GM19099 (cell line): ENCODE data around the gene ALDH3A2.

Experiments used
- POLR2A ChIP-seq: IDR thresholded peaks from 3 replicates; pipeline ENCODE4 v1.6.1; 2011; ENCODE audit warnings: low read depth; ENCODE audit not compliant: insufficient read length; ENCODE audit errors: extremely low read depth

ALDH3A2 gene

DNA sequence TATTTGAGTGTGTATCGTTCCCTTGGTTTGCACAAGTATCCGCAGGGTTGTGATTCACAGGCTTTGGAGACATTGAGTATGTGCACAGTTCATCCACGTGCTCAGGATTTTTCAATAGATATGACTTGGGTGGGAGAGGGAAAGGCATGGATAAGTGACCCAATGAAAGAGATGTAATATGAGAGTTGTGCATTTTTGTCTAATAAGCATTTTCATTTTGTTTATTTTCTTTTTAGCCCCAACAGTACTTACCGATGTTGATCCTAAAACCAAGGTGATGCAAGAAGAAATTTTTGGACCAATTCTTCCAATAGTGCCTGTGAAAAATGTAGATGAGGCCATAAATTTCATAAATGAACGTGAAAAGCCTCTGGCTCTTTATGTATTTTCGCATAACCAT is 14.5 kb downstream of the ALDH3A2 start:
- TF ChIP-seq POLR2A, result no peak

DNA sequence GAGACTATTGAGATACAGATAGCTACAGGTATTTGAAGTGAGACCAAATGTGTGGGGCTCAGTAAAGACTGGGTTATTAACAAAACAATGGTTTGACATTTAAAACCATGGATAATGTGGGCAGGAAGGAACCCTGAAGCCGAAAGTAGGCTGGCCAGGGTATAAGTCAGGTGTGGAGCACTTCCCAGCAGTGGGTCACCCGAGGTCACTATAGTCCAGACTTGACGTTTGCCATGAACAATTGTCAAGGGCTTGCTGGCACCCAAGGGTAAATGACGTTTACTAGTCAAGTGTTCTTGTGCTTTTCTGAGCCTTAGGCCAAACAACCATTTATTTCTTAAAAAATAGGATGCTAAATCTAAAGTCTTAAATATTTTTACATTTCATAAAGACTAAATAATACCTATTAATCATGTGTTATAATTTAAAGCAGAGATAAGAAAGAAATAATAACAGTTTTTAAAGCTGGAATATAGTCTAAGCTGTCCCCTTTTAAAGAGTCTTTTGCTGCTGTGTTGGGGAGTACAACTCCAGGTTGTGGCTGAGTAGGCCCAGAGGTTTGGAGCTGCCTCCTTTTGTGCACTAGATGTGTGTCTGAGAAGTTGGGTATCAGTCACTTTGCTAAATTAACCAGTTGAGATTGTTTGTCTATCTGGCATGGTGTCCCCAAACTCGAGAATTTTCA is 15.7 kb downstream of the ALDH3A2 start:
- TF ChIP-seq POLR2A, result no peak

DNA sequence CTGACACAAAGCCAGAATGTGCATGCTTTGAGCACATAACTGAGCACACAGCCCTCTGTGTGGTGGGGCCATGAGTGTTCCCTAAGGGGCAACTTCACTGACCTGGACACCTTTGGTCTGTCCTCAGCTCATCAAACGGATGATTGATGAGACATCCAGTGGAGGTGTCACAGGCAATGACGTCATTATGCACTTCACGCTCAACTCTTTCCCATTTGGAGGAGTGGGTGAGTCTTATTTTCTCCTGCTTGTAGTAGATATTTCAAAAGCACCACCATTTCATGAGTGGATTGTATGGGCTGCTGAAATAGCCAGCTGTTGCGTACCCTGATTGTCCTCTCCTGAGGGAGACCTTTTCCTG is 16.2 kb downstream of the ALDH3A2 start:
- TF ChIP-seq POLR2A, result no peak

DNA sequence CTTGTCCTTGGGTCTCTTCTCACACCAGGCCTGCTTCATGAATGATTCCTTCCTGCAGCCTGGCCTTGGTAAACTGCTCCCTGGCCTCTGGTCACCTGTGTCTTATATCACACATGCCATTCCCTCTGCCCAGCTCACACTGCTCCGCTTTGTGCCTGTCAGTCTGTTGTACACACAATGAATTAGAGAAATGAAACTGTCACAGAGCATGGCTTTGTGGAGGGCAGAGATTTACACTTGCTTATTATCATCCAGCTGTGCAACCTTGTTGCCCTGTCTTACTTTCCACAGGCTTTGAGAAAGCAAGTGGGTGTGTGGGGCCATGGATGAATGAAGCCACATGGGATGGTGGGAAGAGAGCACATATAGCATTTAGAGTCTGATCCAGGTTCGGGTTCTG is 22.4 kb downstream of the ALDH3A2 start:
- TF ChIP-seq POLR2A, result no peak

DNA sequence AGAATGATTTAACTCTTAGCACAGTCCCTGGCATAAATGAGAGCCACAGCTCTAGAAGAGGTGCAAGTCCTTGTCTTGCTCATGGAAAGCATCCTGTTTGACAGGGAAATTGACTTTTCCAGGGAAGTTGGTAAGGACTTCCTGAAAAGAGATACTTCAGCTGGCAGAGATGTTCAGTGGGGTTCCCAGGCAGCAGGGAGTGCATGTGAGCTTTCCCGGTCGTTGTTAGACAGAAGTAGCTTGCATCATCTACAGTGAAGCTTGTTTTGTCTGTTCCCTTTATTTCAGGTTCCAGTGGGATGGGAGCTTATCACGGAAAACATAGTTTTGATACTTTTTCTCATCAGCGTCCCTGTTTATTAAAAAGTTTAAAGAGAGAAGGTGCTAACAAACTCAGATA is 22.9 kb downstream of the ALDH3A2 start:
- TF ChIP-seq POLR2A, result no peak

DNA sequence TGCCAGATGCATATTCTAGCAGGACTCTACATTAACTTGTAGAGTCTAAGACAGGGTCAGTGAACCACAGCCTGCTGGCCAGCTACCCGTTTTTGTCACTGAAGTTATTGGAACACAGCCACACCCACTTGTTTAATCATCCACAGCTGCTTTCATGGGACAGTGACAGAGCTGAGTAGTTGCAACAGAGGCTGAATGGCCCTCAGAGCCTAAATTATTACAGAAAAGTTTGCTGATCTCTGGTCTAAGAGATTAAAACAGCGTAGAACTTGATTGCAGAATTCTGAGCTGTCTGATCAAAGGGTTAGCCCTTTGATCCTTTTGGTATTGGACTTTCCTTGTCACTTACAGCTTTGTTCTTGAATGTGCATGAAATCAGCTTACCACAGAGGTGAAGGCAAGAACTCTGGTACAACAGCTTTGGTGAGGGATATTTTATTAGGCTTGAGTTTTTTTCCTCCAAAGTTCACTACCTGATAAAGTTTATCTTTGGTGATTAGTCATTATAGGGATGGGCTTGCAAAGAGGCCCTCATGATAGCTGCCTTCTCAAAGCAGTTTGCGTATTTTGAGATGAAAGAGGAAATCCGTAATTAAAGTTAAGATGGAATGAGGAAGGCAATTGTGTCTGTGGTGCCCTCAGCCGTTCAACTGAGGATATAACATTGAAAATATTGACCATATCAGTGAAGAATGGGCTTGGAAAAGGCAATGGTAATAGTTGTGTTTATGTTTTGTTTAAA is 23.6 kb downstream of the ALDH3A2 start:
- no peak for TF ChIP-seq POLR2A

DNA sequence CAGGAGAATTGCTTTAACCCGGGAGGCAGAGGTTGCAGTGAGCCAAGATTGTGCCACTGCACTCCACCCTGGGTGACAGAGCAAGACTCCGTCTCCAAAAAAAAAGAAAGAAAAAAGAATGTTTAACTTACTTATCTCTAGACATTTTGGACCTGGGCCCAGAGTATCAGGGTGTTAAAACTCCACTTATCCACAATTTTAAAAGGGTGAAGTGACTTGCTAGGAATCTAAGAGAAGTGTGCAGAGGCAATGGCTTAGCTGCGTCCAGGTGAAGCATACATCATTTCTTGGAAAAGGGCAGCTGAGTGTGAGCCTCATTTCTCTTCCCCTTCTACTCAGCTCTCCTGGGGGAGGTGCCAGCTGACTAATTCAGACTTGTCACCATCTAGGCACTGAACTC is 25.1 kb downstream of the ALDH3A2 start:
- TF ChIP-seq POLR2A, result no peak

DNA sequence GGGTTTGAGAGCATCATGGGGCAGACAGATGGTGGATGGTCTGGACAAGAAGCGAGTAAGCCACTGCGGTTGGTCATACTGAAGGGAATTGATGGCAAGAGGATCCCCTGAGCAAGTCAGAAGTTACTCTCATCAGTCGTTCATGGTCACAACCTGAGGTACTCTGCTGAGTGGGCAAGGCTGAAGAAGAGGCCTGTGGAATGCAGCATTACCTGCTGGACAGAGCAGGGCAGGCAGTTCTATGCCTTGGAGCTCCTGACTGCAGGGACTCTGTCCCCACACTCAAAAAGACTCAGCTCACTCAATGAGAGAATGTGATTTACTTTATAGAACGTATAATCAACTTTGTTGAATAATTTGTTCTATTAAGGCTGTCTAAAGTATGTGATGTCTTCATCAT is 28.3 kb downstream of the ALDH3A2 start:
- no peak for TF ChIP-seq POLR2A

DNA sequence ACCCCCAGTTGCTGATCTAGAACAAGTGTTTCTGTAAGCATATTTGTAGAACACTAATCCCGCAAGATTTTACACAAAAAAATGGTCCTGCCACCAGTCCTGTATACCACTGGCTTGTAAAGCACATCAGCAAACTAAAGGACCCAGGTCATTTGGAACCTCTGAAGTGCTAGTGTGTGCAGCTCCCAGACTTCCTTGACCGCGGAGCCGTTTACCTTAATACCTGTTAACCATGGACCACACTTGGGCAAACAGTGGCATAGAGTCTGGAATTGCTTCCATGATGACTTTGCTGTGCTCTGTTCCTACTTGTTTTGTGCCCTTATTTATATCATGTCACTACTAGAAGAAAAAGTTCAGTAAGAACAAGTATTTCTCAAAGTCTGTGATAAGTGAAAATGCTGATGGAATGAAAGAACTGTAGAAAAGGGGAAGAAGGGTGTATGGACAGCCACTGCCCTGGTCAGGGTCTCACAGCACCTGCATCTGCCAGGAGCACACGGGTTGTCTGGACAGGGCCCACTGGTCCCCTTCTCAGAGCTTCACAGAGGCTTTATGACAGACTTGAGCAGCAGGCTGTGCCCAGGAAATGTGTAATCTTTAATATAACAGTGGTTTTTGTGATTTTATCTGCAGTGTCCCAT is 29.3 kb downstream of the ALDH3A2 start:
- no peak for TF ChIP-seq POLR2A

DNA sequence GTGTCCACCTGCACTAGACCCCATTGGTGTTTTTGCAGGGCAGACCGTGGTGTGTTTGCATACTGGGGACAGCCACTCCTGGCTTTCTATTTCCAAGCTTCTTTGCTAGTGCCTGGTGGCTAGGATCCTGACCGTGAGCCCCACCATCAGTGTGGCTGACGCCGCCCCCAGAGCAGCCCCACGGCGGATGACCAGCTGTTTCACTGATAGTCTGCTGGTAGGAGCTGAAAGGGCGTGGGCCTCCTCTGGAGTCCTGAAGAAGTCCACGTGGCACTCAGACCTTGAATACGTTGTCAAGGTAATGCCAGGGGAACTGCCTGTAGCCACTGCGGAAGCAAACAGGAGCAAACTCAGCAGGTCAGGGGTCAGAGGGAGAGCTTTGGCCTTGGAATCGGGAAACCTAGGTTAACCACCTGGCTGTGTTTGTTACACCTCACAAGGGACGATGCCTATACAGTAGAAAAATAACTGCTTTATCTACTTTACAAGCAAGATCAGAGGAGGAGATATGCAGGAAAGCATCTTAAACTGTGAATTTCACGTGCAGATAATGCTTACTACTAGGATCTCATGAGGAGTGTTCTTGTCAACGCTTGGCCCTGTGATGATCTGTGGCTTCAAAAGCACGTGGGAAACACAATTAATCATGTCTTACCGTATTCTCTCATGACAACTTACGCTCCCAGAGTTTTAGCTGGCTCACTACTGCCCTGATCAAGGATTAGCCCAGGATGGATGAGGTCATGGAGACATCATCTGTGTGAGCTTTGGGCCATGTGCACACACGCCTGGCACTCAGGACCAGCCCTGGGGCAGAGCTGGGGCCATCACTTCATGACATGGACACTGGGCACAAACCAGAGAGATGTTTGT is 30.3 kb downstream of the ALDH3A2 start:
- TF ChIP-seq POLR2A, result no peak

DNA sequence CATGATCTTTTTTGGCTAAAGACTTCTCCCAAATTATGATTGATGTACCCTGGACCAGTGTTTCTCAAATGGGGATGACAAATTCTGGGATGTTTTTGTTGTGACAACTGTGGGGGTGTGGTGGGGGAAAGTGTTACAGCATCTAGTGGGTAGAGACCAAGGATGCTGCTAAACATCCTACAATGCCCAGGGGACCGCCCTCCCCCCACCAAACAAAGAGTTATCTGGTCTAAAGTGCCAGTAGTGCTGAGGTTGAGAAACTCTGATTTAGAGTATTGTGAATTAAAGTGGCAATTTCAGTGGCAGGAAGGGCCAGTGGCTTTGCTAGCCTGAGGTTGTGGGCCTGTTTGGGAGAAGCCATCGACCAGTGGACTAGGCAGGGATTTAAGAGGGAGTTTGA is 34.6 kb downstream of the ALDH3A2 start:
- TF ChIP-seq POLR2A, result no peak

DNA sequence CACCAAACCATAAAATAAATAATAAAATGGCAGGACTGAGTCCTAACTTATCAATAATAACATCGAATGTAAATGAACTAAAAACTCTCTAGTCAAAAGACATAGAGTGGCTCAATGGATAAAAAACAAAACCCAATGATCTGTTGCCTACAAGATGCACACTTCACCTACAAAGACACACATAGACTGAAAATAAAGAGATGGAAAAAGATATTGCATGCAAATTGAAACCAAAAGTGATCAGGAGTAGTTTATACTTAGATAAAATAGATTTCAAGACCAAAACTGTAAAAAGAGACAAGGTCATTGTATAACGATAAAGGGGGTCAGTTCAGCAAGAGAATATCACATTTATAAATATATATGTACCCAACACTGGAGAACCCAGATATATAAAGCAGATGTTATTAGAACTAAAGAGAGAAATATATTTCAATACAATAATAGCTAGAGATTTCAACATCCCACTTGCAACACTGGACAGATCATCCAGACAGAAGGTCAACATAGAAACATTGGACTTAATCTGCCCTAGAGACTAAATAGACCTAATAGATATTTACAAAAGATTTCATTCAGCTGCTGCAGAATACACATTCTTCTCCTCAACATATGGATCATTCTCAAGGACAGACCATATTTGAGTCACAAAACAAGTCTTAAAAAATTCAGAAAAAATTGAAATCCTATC is 38.0 kb downstream of the ALDH3A2 start:
- no peak for TF ChIP-seq POLR2A

DNA sequence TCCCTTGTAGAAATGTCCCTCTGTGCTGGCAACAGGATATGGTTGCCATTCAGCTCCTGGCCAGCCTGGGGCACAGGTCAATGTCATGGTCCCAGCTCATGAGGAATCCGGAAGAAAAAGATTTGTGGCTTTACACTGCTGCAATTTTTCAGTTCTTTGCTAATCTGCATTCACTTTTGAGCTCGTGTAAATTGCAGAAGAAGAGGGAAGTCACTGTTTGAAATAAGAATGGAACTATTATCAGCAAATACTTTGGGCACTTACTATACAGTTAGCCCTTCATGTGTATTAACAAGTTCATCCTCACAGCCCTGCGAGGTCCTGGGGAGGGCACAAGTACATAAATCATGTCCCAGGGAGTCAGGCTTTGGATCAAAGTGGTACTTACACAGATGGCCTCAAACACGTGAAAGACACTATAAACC is 53.7 kb downstream of the ALDH3A2 start:
- TF ChIP-seq POLR2A, result no peak

DNA sequence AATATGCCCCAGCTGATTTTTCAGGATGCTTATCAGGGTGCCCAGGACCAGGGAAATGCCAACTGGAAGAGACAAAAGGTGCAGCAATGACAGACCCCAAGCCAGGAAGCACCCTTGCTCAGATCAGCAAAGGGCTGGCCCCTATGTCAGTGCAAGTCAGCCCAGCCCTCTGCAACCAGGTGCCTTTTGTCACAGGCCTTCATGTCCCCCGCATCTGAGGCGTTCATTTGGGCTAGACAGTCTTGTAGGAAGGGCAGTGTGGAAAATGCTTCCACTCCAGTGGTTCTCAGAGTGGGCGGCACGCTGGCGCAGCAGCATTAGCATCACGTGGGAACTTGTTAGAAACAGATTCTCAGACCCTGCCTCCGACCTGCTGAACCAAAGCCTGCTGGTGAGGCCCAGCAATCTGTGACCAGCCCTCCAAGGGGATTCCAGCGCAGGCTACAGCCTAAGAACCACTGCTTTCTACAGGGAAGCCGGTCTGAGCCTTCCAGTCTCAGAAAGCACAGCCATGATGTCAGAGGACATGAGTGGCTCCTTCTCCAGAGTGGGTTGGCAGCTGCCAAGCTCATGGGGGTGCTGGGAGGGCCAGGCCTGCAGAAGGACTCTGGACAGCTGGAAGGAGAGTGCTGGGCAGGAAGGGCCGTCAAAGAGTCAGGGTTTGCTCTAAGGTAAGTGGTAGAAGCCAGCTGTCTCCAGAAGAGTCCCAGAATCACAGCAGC is 54.7 kb downstream of the ALDH3A2 start:
- TF ChIP-seq POLR2A, result no peak
